Measurements from ENCODE around the gene PGA3.

PGA3 gene

GRCh38 chr11:61254403-61255025, 51.2 kb downstream of the PGA3 start:
- no peak for FAIRE-seq

- no peak for FAIRE-seq
These were observed 53.6 kb downstream of the PGA3 start for GRCh38 chr11:61256710-61257482.

GRCh38 chr11:61258546-61258945, 55.2 kb downstream of the PGA3 start:
- FAIRE-seq: no peak

- FAIRE-seq: no peak
These were observed 56.0 kb downstream of the PGA3 start for GRCh38 chr11:61259363-61259762.

Data from endometrium (tissue), 2 donors.